Prostate gland (tissue), 2 donors: ENCODE measurements around the gene WIF1.

Experiments
- CTCF ChIP-seq, 4 experiments: fragments of 200-600 bp in 2 of 4; fragments of 450-650 bp in 2 of 4; sonication (generic) in 2 of 4; IDR thresholded peaks; 1 replicate in 3 of 4; 2 replicates in 1 of 4; pipeline ENCODE4 v1.5.1; 2016 to 2019; ENCODE audit warnings: antibody characterized with exemption in 4 of 4, mild to moderate bottlenecking in 2 of 4, moderate library complexity in 2 of 4
- POLR2A ChIP-seq: fragments of 450-650 bp; IDR thresholded peaks from one replicate; pipeline ENCODE4 v1.6.1; 2016; ENCODE audit warnings: antibody characterized with exemption, mild to moderate bottlenecking

GRCh38 chr12:65015850-65016249 is 105.3 kb downstream of the WIF1 start:
- TF ChIP-seq CTCF (IDR thresholded peaks at IDR 0.05) (no peak), POLR2A (no peak)
